Trophoblast cell (in vitro differentiated cells and primary cell): ENCODE data around the gene PACS2.

Experiments used
- DNase-seq, 2 donors: peaks; one replicate each; pipeline ENCODE4 v3.0.0-alpha.2; 2016
- H2AFZ ChIP-seq: 2 replicates; pipeline ENCODE4 v1.6.1; 2013; ENCODE audit warnings: low read length, moderate library complexity, mild to moderate bottlenecking; ENCODE audit not compliant: insufficient read depth, poor library complexity
- H2AK5ac ChIP-seq: 2 replicates; pipeline ENCODE4 v1.6.1; 2013; ENCODE audit warnings: mild to moderate bottlenecking, low read length
- H2BK120ac ChIP-seq: 2 replicates; pipeline ENCODE4 v1.6.1; 2013; ENCODE audit warnings: low read length, mild to moderate bottlenecking, moderate library complexity; ENCODE audit not compliant: insufficient read depth, poor library complexity
- H2BK12ac ChIP-seq: 2 replicates; pipeline ENCODE4 v1.6.1; 2013; ENCODE audit warnings: mild to moderate bottlenecking, low read length, moderate library complexity
- H2BK5ac ChIP-seq: 2 replicates; pipeline ENCODE4 v1.6.1; 2013; ENCODE audit warnings: low read length, low read depth, moderate library complexity, mild to moderate bottlenecking; ENCODE audit not compliant: poor library complexity
- H3K14ac ChIP-seq: 2 replicates; pipeline ENCODE4 v1.6.1; 2013; ENCODE audit warnings: mild to moderate bottlenecking, low read length
- H3K18ac ChIP-seq: 2 replicates; pipeline ENCODE4 v1.6.1; 2013; ENCODE audit warnings: mild to moderate bottlenecking, low read length
- H3K23ac ChIP-seq: 2 replicates; pipeline ENCODE4 v1.6.1; 2013; ENCODE audit warnings: low read length
- H3K27ac ChIP-seq: 2 replicates; pipeline ENCODE4 v1.5.1; 2013; ENCODE audit warnings: low read depth, mild to moderate bottlenecking, inconsistent platforms, low read length, moderate library complexity
- H3K27me3 ChIP-seq: 2 replicates; pipeline ENCODE4 v1.6.1; 2013; ENCODE audit warnings: inconsistent platforms, mild to moderate bottlenecking, low read length, moderate library complexity; ENCODE audit not compliant: insufficient read depth
- H3K36me3 ChIP-seq, 2 experiments: 1 replicate in 1 of 2; 2 replicates in 1 of 2; pipeline ENCODE4 v1.6.1; 2013; ENCODE audit warnings: low read length in 2 of 2, mild to moderate bottlenecking in 2 of 2, moderate library complexity in 1 of 2; ENCODE audit not compliant: insufficient read depth in 2 of 2, control insufficient read depth in 1 of 2
- H3K4ac ChIP-seq: 2 replicates; pipeline ENCODE4 v1.6.1; 2013; ENCODE audit warnings: low read depth, mild to moderate bottlenecking, low read length, moderate library complexity
- H3K4me1 ChIP-seq, 2 experiments: 1 replicate in 1 of 2; 2 replicates in 1 of 2; pipeline ENCODE4 v1.6.1; 2013; ENCODE audit warnings: low read length in 2 of 2, mild to moderate bottlenecking in 2 of 2, moderate library complexity in 1 of 2; ENCODE audit not compliant: insufficient read depth in 2 of 2, control insufficient read depth in 1 of 2
- H3K4me2 ChIP-seq: 2 replicates; pipeline ENCODE4 v1.6.1; 2013; ENCODE audit warnings: inconsistent platforms, mild to moderate bottlenecking, low read length, moderate library complexity
- H3K4me3 ChIP-seq: 2 replicates; pipeline ENCODE4 v1.5.1; 2013; ENCODE audit warnings: mild to moderate bottlenecking, low read depth, low read length, inconsistent platforms
- H3K79me1 ChIP-seq: one replicate; pipeline ENCODE4 v1.6.1; 2013; ENCODE audit warnings: low read length
- H3K79me2 ChIP-seq: 2 replicates; pipeline ENCODE4 v1.6.1; 2013; ENCODE audit warnings: low read length, mild to moderate bottlenecking; ENCODE audit not compliant: control insufficient read depth, insufficient read depth, poor library complexity
- H3K9ac ChIP-seq: 2 replicates; pipeline ENCODE4 v1.6.1; 2013; ENCODE audit warnings: mild to moderate bottlenecking, low read length
- H3K9me3 ChIP-seq: 2 replicates; pipeline ENCODE4 v1.6.1; 2013; ENCODE audit warnings: low read depth, mild to moderate bottlenecking, control low read depth, inconsistent platforms, low read length; ENCODE audit not compliant: insufficient read depth
- H4K12ac ChIP-seq: 2 replicates; pipeline ENCODE4 v1.6.1; 2013; ENCODE audit warnings: low read depth, mild to moderate bottlenecking, low read length, moderate library complexity
- H4K8ac ChIP-seq: 2 replicates; pipeline ENCODE4 v1.6.1; 2013; ENCODE audit warnings: low read depth, mild to moderate bottlenecking, low read length, moderate library complexity
- H4K91ac ChIP-seq: one replicate; pipeline ENCODE4 v1.6.1; 2013; ENCODE audit warnings: low read depth, mild to moderate bottlenecking, low read length, moderate library complexity
- WGBS: extraction: QIAGEN DNeasy Blood & Tissue Kit; methylation state at CpG from one replicate; pipeline ENCODE4 v1.1.7; 2013; ENCODE audit warnings: missing lambda C conversion rate; ENCODE audit not compliant: insufficient read length, insufficient coverage; ENCODE audit errors: extremely low coverage; 5-methylcytosine and 5-hydroxymethylcytosine counted together

The PACS2 gene

GRCh38 chr14:105332350-105332874 is 17.9 kb downstream of the PACS2 start:
- H3K23ac ChIP-seq, result no peak overlapping the region
- no peak overlapping the region for H3K4me3 ChIP-seq
- peaks cover 2% of the 10 kb centered on the region for H3K79me2 ChIP-seq
- no peak overlapping the region for H3K14ac ChIP-seq
- no peak overlapping the region for H2AK5ac ChIP-seq
- H4K8ac ChIP-seq, result no peak overlapping the region
- no peak overlapping the region for H2BK5ac ChIP-seq
- H3K4me2 ChIP-seq, result no peak overlapping the region
- no peak overlapping the region for H4K12ac ChIP-seq
- no peak for DNase-seq
- H3K18ac ChIP-seq, result no peak overlapping the region
- peaks cover 11% of the 10 kb centered on the region for H3K9me3 ChIP-seq
- H3K9ac ChIP-seq, result no peak overlapping the region
- H3K27ac ChIP-seq, result no peak overlapping the region
- no peak overlapping the region for H4K91ac ChIP-seq
- no peaks in the 10 kb centered on the region for H3K79me1 ChIP-seq
- peaks cover 13 to 14% of the 10 kb centered on the region in 2 experiments for H3K4me1 ChIP-seq
- no peak overlapping the region for H2BK120ac ChIP-seq
- H2BK12ac ChIP-seq, result no peak overlapping the region
- no peak overlapping the region for H2AFZ ChIP-seq
- no peaks in the 10 kb centered on the region for H3K27me3 ChIP-seq
- H3K36me3 ChIP-seq, result peaks cover 0 to 5% of the 10 kb centered on the region in 2 experiments
- WGBS, result no CpG with 5 or more reads among the region's 11 CpGs
- H3K4ac ChIP-seq, result peak overlapping the region; percentile 21

GRCh38 chr14:105333020-105333490 is 18.5 kb downstream of the PACS2 start:
- H3K9me3 ChIP-seq, result peaks cover 11% of the 10 kb centered on the region
- H4K12ac ChIP-seq, result no peak overlapping the region
- H2BK120ac ChIP-seq, result no peak overlapping the region
- no peak overlapping the region for H3K14ac ChIP-seq
- H3K27ac ChIP-seq, result no peak overlapping the region
- H2AFZ ChIP-seq, result no peak overlapping the region
- H3K4ac ChIP-seq, result no peak overlapping the region
- no peak overlapping the region for H3K4me3 ChIP-seq
- WGBS, result no CpG with 5 or more reads among the region's 15 CpGs
- H4K91ac ChIP-seq, result no peak overlapping the region
- H3K36me3 ChIP-seq, result peaks cover 0 to 5% of the 10 kb centered on the region in 2 experiments
- peaks cover 13 to 14% of the 10 kb centered on the region in 2 experiments for H3K4me1 ChIP-seq
- H3K23ac ChIP-seq, result no peak overlapping the region
- no peak overlapping the region for H3K9ac ChIP-seq
- DNase-seq, result no peak
- peaks cover 2% of the 10 kb centered on the region for H3K79me2 ChIP-seq
- no peak overlapping the region for H4K8ac ChIP-seq
- no peaks in the 10 kb centered on the region for H3K79me1 ChIP-seq
- H3K4me2 ChIP-seq, result no peak overlapping the region
- no peak overlapping the region for H2BK12ac ChIP-seq
- no peaks in the 10 kb centered on the region for H3K27me3 ChIP-seq
- H2AK5ac ChIP-seq, result no peak overlapping the region
- H2BK5ac ChIP-seq, result no peak overlapping the region
- no peak overlapping the region for H3K18ac ChIP-seq

- Histone ChIP-seq H4K8ac (no peak overlapping the region), H4K91ac (no peak overlapping the region), H3K36me3 (peaks cover 0 to 5% of the 10 kb centered on the region in 2 experiments), H3K79me1 (no peaks in the 10 kb centered on the region), H3K4me1 (peaks cover 13 to 14% of the 10 kb centered on the region in 2 experiments), H3K9me3 (peaks cover 11% of the 10 kb centered on the region), H2AFZ (no peak overlapping the region), H3K18ac (no peak overlapping the region), H3K4me3 (no peak overlapping the region), H4K12ac (no peak overlapping the region), H3K27me3 (no peaks in the 10 kb centered on the region), H3K23ac (no peak overlapping the region), H3K9ac (no peak overlapping the region), H3K27ac (no peak overlapping the region), H3K14ac (no peak overlapping the region), H2BK5ac (no peak overlapping the region), H2BK12ac (no peak overlapping the region), H2BK120ac (no peak overlapping the region), H3K79me2 (peaks cover 2% of the 10 kb centered on the region), H3K4ac (no peak overlapping the region), H2AK5ac (no peak overlapping the region), H3K4me2 (no peak overlapping the region)
- DNase-seq, result no peak
- WGBS, result no CpG with 5 or more reads among the region's 18 CpGs
These were observed 19.2 kb downstream of the PACS2 start for GRCh38 chr14:105333613-105334364.

- H3K4me2 ChIP-seq, result no peak overlapping the region
- no peaks in the 10 kb centered on the region for H3K79me1 ChIP-seq
- H3K27ac ChIP-seq, result no peak overlapping the region
- no peak overlapping the region for H4K8ac ChIP-seq
- H3K27me3 ChIP-seq, result no peaks in the 10 kb centered on the region
- no peak overlapping the region for H4K12ac ChIP-seq
- peaks cover 2% of the 10 kb centered on the region for H3K79me2 ChIP-seq
- H3K14ac ChIP-seq, result no peak overlapping the region
- H3K36me3 ChIP-seq, result peaks cover 0 to 5% of the 10 kb centered on the region in 2 experiments
- H2BK12ac ChIP-seq, result no peak overlapping the region
- H3K4me3 ChIP-seq, result no peak overlapping the region
- no peak overlapping the region for H2BK5ac ChIP-seq
- no CpG with 5 or more reads among the region's 17 CpGs for WGBS
- no peak overlapping the region for H2BK120ac ChIP-seq
- no peak overlapping the region for H2AK5ac ChIP-seq
- H3K4ac ChIP-seq, result no peak overlapping the region
- no peak overlapping the region for H2AFZ ChIP-seq
- H3K23ac ChIP-seq, result no peak overlapping the region
- peaks cover 13 to 14% of the 10 kb centered on the region in 2 experiments for H3K4me1 ChIP-seq
- no peak overlapping the region for H4K91ac ChIP-seq
- no peak overlapping the region for H3K18ac ChIP-seq
- peaks cover 11% of the 10 kb centered on the region for H3K9me3 ChIP-seq
- DNase-seq, result no peak
- H3K9ac ChIP-seq, result no peak overlapping the region
These were observed 20.1 kb downstream of the PACS2 start for GRCh38 chr14:105334383-105335230.
